HepG2 (cell line): ENCODE measurements around the gene CST8. TPM values are rescaled to one million over a fixed set of nuclear protein-coding genes. Genes with fewer than 3 reads are reported as not detected.
A peak's percentile ranks its signal among the peaks of the same experiment; 100 is the strongest.

Source experiments
- ATM ChIP-seq: fragments of 450-650 bp; IDR thresholded peaks from 2 replicates; pipeline ENCODE4 v1.7.1; 2017; ENCODE audit warnings: mild to moderate bottlenecking, borderline replicate concordance
- KAT7 ChIP-seq: IDR thresholded peaks from 2 replicates; pipeline ENCODE4 v1.6.1; 2018; ENCODE audit warnings: borderline replicate concordance, missing compliant biosample characterization
- MAF1 ChIP-seq: sonication (generic); formaldehyde crosslinking; IDR thresholded peaks from 2 replicates; pipeline ENCODE4 v1.5.0; 2020; ENCODE audit warnings: missing genetic modification reagents, borderline replicate concordance
- MED1 ChIP-seq: sonication (generic); formaldehyde crosslinking; IDR thresholded peaks from 2 replicates; pipeline ENCODE4 v1.4.0; 2020; ENCODE audit warnings: missing genetic modification reagents
- NBN ChIP-seq: fragments of 450-650 bp; conservative IDR thresholded peaks from 2 replicates; pipeline ENCODE4 v1.6.1; 2017
- PHB2 ChIP-seq: fragments of 450-650 bp; IDR thresholded peaks from 2 replicates; pipeline ENCODE4 v1.6.1; 2018; ENCODE audit not compliant: partially characterized antibody
- PLRG1 ChIP-seq: fragments of 450-650 bp; conservative IDR thresholded peaks from 2 replicates; pipeline ENCODE4 v1.6.1; 2016
- RBFOX2 ChIP-seq: fragments of 200-400 bp; formaldehyde crosslinking; IDR thresholded peaks from 2 replicates; pipeline ENCODE4 v1.6.1; 2017; ENCODE audit warnings: low read depth, mild to moderate bottlenecking, low read length
- RCOR2 ChIP-seq: IDR thresholded peaks from 2 replicates; pipeline ENCODE4 v1.6.1; 2016; ENCODE audit warnings: missing biosample characterization, missing genetic modification reagents
- SOX6 ChIP-seq, 2 experiments: fragments of 450-650 bp in 1 of 2; sonication (generic) in 1 of 2; formaldehyde crosslinking in 1 of 2; IDR thresholded peaks; 2 replicates each; pipeline versions ENCODE4 v1.4.0 to v1.6.1; 2017 to 2020; ENCODE audit warnings: antibody characterized with exemption in 1 of 2, mild to moderate bottlenecking in 1 of 2, missing genetic modification reagents in 1 of 2
- SP140L ChIP-seq: sonication (generic); formaldehyde crosslinking; IDR thresholded peaks from 2 replicates; pipeline ENCODE4 v1.4.0; 2020; ENCODE audit warnings: missing genetic modification reagents, borderline replicate concordance
- TBX3 ChIP-seq: fragments of 450-650 bp; IDR thresholded peaks from 2 replicates; pipeline ENCODE4 v1.6.1; 2017; ENCODE audit warnings: antibody characterized with exemption, mild to moderate bottlenecking, inconsistent platforms, borderline replicate concordance
- U2AF2 ChIP-seq: fragments of 200-400 bp; formaldehyde crosslinking; IDR thresholded peaks from 2 replicates; pipeline ENCODE4 v1.6.1; 2017; ENCODE audit warnings: low read depth, mild to moderate bottlenecking, low read length
- ZBTB40 ChIP-seq, 2 experiments: fragments of 450-650 bp in 1 of 2; sonication (generic) in 1 of 2; formaldehyde crosslinking in 1 of 2; IDR thresholded peaks; 2 replicates each; pipeline versions ENCODE4 v1.6.1 to v1.8.0; 2016 to 2022; ENCODE audit warnings: antibody characterized with exemption in 1 of 2, mild to moderate bottlenecking in 1 of 2, missing genetic modification reagents in 1 of 2
- ZBTB8A ChIP-seq: sonication (generic); formaldehyde crosslinking; IDR thresholded peaks from 2 replicates; pipeline ENCODE4 v1.4.0; 2020; ENCODE audit warnings: mild to moderate bottlenecking, low read depth, missing genetic modification reagents, borderline replicate concordance
- ZFP91 ChIP-seq: sonication (generic); formaldehyde crosslinking; IDR thresholded peaks from 2 replicates; pipeline ENCODE4 v1.9.0; 2022; ENCODE audit warnings: missing genetic modification reagents, mild to moderate bottlenecking, borderline replicate concordance
- ZNF331 ChIP-seq: sonication (generic); formaldehyde crosslinking; IDR thresholded peaks from 2 replicates; pipeline ENCODE4 v1.4.0; 2020; ENCODE audit warnings: missing genetic modification reagents
- ZNF441 ChIP-seq: sonication (generic); formaldehyde crosslinking; IDR thresholded peaks from 2 replicates; pipeline ENCODE4 v1.7.0; 2021; ENCODE audit warnings: missing genetic modification reagents, borderline replicate concordance
- ZNF558 ChIP-seq: sonication (generic); formaldehyde crosslinking; IDR thresholded peaks from 2 replicates; pipeline ENCODE4 v1.9.0; 2022; ENCODE audit warnings: mild to moderate bottlenecking, missing genetic modification reagents, borderline replicate concordance
- polyA plus RNA-seq, 8 experiments: library from polyadenylated mRNA; depleted of rRNA in 3 of 8; stranded (reverse) in 7 of 8; unstranded in 1 of 8; fragments of >200 nt; fragmentation: Illumina TruSeq in 4 of 8; extraction: Trizol in 4 of 8; gene quantifications; 2 replicates each; pipeline versions ENCODE4 v1.2.1 to v1.2.3, GENCODE V29; 2011 to 2016; ENCODE audit warnings: low read depth in 4 of 8, missing spikeins in 1 of 8, mixed read lengths in 1 of 8; ENCODE audit not compliant: insufficient read depth in 1 of 8
- total RNA-seq, 5 experiments: library from RNA; depleted of rRNA; stranded (reverse); fragments of >200 nt; fragmentation: Illumina TruSeq; extraction: Trizol; gene quantifications; 2 replicates each; pipeline ENCODE4 v1.2.3, GENCODE V29; 2016; ENCODE audit warnings: low read depth in 1 of 5

CST8 gene
- total and polyA plus RNA-seq, 2 of the 13 experiments (the other 11 are each of a cell fraction or from before 2014, with no cell fraction given): not detected

- TF ChIP-seq ZFP91 (CRISPR knock-in tag) (no peak), ZBTB40 (IDR thresholded peaks at IDR 0.05) (0 out of 2 replicates have a peak, but pooled peaks have one; percentile 19), ZBTB40 (CRISPR knock-in tag; IDR thresholded peaks at IDR 0.05) (no peak), MED1 (CRISPR knock-in tag) (no peak), SOX6 (IDR thresholded peaks at IDR 0.05) (peak; percentile 94), SOX6 (CRISPR knock-in tag; IDR thresholded peaks at IDR 0.05) (no peak), ZNF331 (CRISPR knock-in tag) (no peak), ZNF441 (CRISPR knock-in tag) (no peak), PLRG1 (peak; percentile 33), ATM (peak; percentile 12; the same call in 1 of the 2 replicates), U2AF2 (no peak), PHB2 (peak; percentile 95), SP140L (CRISPR knock-in tag) (no peak), TBX3 (no peak), RCOR2 (CRISPR knock-in tag) (no peak), ZBTB8A (CRISPR knock-in tag) (no peak), ZNF558 (CRISPR knock-in tag) (no peak), KAT7 (CRISPR knock-in tag) (no peak), NBN (peak; percentile 92; the same call in 1 of the 2 replicates), RBFOX2 (no peak), MAF1 (no peak)
These were observed 37.1 kb upstream of the CST8 start (continued) for GRCh38 chr20:23453549-23454543.
